Measurements from ENCODE around the gene EML5.

Gene EML5

DNA sequence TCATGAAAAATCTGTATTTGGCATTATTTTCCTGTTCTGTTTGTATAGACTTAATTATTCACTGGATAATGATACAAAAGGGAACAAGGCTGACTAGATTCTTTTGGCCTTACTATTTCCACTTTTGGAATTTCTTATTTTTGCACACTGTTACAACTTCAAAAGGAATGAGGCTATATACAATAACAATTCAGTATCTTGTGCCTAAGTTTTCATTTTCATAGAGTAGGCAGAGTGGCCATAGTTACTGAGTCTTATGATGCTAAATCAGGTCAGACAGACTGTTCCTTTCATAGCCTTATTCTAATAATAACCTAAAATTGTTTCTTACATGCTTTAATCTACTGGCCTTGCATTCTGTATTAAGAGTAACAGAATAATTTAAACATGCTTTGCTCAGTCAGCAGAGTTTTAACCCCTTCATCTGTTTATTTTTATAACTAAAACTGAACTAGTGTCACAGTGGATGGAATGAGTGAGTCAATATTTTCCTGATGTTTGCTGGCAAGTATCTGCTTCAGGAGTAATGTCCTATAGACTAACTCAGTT lies 42.2 kb upstream of the EML5 start:
- Histone ChIP-seq H3K27ac (ENCODE audit: low read depth, low read length) (no peak overlapping the region), H3K9me2 (replicated peaks; ENCODE audit: insufficient read depth, low read length) (no peaks in the 10 kb centered on the region), H2AFZ (ENCODE audit: low read depth, low read length, severe bottlenecking) (no peak overlapping the region), H3K9me3 (ENCODE audit: insufficient read depth, low read length) (no peaks in the 10 kb centered on the region), H3K9ac (ENCODE audit: low read length) (no peak overlapping the region), H3K36me3 (ENCODE audit: low read length) (no peaks in the 10 kb centered on the region), H3K27me3 (ENCODE audit: low read length) (no peaks in the 10 kb centered on the region), H3K4me2 (ENCODE audit: low read depth, low read length, poor library complexity, severe bottlenecking) (no peak overlapping the region), H3K79me2 (ENCODE audit: insufficient read depth, low read length) (no peaks in the 10 kb centered on the region), H3K4me3 (ENCODE audit: insufficient read depth, low read length, poor library complexity, severe bottlenecking) (no peak overlapping the region), H4K20me1 (ENCODE audit: low read depth, low read length) (no peaks in the 10 kb centered on the region), H3F3A (ENCODE audit: insufficient read depth) (no peaks in the 10 kb centered on the region)
- TF ChIP-seq, protein P1, sequence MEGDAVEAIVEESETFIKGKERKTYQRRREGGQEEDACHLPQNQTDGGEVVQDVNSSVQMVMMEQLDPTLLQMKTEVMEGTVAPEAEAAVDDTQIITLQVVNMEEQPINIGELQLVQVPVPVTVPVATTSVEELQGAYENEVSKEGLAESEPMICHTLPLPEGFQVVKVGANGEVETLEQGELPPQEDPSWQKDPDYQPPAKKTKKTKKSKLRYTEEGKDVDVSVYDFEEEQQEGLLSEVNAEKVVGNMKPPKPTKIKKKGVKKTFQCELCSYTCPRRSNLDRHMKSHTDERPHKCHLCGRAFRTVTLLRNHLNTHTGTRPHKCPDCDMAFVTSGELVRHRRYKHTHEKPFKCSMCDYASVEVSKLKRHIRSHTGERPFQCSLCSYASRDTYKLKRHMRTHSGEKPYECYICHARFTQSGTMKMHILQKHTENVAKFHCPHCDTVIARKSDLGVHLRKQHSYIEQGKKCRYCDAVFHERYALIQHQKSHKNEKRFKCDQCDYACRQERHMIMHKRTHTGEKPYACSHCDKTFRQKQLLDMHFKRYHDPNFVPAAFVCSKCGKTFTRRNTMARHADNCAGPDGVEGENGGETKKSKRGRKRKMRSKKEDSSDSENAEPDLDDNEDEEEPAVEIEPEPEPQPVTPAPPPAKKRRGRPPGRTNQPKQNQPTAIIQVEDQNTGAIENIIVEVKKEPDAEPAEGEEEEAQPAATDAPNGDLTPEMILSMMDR (IDR thresholded peaks at IDR 0.05; ENCODE audit: insufficient read depth, low read length, poor library complexity, severe bottlenecking) = no peak
- TF ChIP-seq EZH2phosphoT487 (conservative IDR thresholded peaks at IDR 0.05; ENCODE audit: low read length) = no peak

DNA sequence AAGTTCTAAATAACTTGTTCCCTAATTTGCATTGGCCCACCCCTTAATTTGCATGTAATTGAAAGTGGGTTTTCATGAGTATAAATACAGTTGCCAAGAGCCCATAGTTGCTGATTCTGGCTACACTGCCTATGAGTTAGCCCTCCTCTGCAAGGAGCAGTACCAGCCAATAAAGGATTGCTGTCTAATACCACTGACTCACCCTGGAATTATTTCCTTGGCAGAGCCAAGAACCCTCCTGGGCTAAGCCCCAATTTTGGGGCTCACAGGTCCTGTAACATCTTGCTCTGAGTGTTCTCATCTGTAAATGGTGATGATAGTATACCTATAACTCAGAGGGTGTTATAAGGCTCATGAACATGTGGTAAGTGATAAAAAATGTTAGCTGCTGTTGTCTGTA lies 38.5 kb upstream of the EML5 start:
- Histone ChIP-seq H3K27me3 (ENCODE audit: low read length) (no peaks in the 10 kb centered on the region), H3K4me3 (ENCODE audit: insufficient read depth, low read length, poor library complexity, severe bottlenecking) (no peak overlapping the region), H2AFZ (ENCODE audit: low read depth, low read length, severe bottlenecking) (no peak overlapping the region), H4K20me1 (ENCODE audit: low read depth, low read length) (no peaks in the 10 kb centered on the region), H3K9me2 (replicated peaks; ENCODE audit: insufficient read depth, low read length) (no peaks in the 10 kb centered on the region), H3K9ac (ENCODE audit: low read length) (no peak overlapping the region), H3K36me3 (ENCODE audit: low read length) (no peaks in the 10 kb centered on the region), H3K27ac (ENCODE audit: low read depth, low read length) (no peak overlapping the region), H3K4me2 (ENCODE audit: low read depth, low read length, poor library complexity, severe bottlenecking) (no peak overlapping the region), H3K79me2 (ENCODE audit: insufficient read depth, low read length) (no peaks in the 10 kb centered on the region), H3F3A (ENCODE audit: insufficient read depth) (no peaks in the 10 kb centered on the region), H3K9me3 (ENCODE audit: insufficient read depth, low read length) (no peaks in the 10 kb centered on the region)
- TF ChIP-seq EZH2phosphoT487 (conservative IDR thresholded peaks at IDR 0.05; ENCODE audit: low read length) = no peak
- TF ChIP-seq, protein P1 (IDR thresholded peaks at IDR 0.05; ENCODE audit: insufficient read depth, low read length, poor library complexity, severe bottlenecking) = no peak

DNA sequence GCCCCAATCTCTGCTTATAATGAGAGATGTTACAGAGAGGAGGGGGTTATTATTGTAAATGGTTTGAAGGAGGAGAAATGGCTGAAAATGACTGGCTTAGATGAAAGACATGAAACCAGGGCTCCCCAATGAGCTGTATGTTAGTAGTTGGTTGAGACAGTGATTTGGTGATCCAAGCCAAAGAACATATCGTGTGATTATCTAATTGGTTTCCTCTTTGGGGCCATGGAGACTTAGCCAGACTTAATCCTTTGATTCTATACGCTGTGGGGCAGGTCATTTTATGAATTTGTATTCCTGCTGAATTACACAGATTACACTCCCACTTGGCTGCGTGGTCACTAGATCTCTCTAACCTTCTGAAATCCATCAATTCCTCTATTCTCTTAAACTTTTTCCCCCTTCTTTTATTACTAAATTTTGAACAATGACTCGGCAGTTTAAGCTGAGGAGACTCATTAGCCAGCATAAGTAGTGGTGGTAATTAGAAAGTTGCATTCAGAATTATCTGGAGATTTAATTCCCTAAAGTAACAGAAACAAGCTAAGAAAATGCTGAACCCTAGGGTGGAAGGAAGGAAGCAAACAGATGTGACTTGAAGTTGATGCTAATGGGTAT lies 37.0 kb upstream of the EML5 start:
- H3K36me3 ChIP-seq (ENCODE audit: low read length) = no peaks in the 10 kb centered on the region
- no peak overlapping the region for H2AFZ ChIP-seq (ENCODE audit: low read depth, low read length, severe bottlenecking)
- no peaks in the 10 kb centered on the region for H3K27me3 ChIP-seq (ENCODE audit: low read length)
- no peak overlapping the region for H3K4me3 ChIP-seq (ENCODE audit: insufficient read depth, low read length, poor library complexity, severe bottlenecking)
- H3K79me2 ChIP-seq (ENCODE audit: insufficient read depth, low read length) = no peaks in the 10 kb centered on the region
- H3K9me3 ChIP-seq (ENCODE audit: insufficient read depth, low read length) = no peaks in the 10 kb centered on the region
- no peaks in the 10 kb centered on the region for H3F3A ChIP-seq (ENCODE audit: insufficient read depth)
- no peak overlapping the region for H3K4me2 ChIP-seq (ENCODE audit: low read depth, low read length, poor library complexity, severe bottlenecking)
- H3K9me2 ChIP-seq (replicated peaks; ENCODE audit: insufficient read depth, low read length) = no peaks in the 10 kb centered on the region
- no peak for TF ChIP-seq EZH2phosphoT487 (conservative IDR thresholded peaks at IDR 0.05; ENCODE audit: low read length)
- TF ChIP-seq, protein P1 (IDR thresholded peaks at IDR 0.05; ENCODE audit: insufficient read depth, low read length, poor library complexity, severe bottlenecking) = no peak
- H3K9ac ChIP-seq (ENCODE audit: low read length) = no peak overlapping the region
- H3K27ac ChIP-seq (ENCODE audit: low read depth, low read length) = no peak overlapping the region
- no peaks in the 10 kb centered on the region for H4K20me1 ChIP-seq (ENCODE audit: low read depth, low read length)

Data from SU-DHL-6 (cell line).